ENCODE measurements around the gene ADCY1.

Gene ADCY1

GRCh38 chr7:45578022-45578421 lies 3.9 kb downstream of the ADCY1 start:
- no peak for DNase-seq (ENCODE audit: low read depth)

- DNase-seq (ENCODE audit: low read depth) = no peak
Observed at GRCh38 chr7:45578467-45578866, 4.3 kb downstream of the ADCY1 start.

- no peak for DNase-seq (ENCODE audit: low read depth)
Observed at GRCh38 chr7:45579391-45579801, 5.2 kb downstream of the ADCY1 start.

- no peak for DNase-seq (ENCODE audit: low read depth)
Observed at GRCh38 chr7:45580053-45580872, 6.1 kb downstream of the ADCY1 start.

- DNase-seq (ENCODE audit: low read depth) = no peak
Observed at GRCh38 chr7:45581271-45581780, 7.2 kb downstream of the ADCY1 start.

- DNase-seq (ENCODE audit: low read depth) = no peak
Observed at GRCh38 chr7:45582136-45582749, 8.1 kb downstream of the ADCY1 start.

- DNase-seq (ENCODE audit: low read depth) = no peak
Observed at GRCh38 chr7:45582868-45583277, 8.7 kb downstream of the ADCY1 start.

- DNase-seq (ENCODE audit: low read depth) = no peak
Observed at GRCh38 chr7:45583296-45583695, 9.1 kb downstream of the ADCY1 start.

- DNase-seq (ENCODE audit: low read depth) = no peak
Observed at GRCh38 chr7:45584261-45585210, 10.4 kb downstream of the ADCY1 start.

- DNase-seq (ENCODE audit: low read depth) = no peak
Observed at GRCh38 chr7:45585628-45586027, 11.5 kb downstream of the ADCY1 start.

- DNase-seq (ENCODE audit: low read depth) = no peak
Observed at GRCh38 chr7:45586542-45587520, 12.7 kb downstream of the ADCY1 start.

GRCh38 chr7:45588466-45588865 lies 14.3 kb downstream of the ADCY1 start:
- DNase-seq (ENCODE audit: low read depth) = no peak

GRCh38 chr7:45589061-45589460 lies 14.9 kb downstream of the ADCY1 start:
- DNase-seq (ENCODE audit: low read depth) = no peak

GRCh38 chr7:45589915-45590678 lies 15.9 kb downstream of the ADCY1 start:
- DNase-seq (ENCODE audit: low read depth) = no peak

- no peak for DNase-seq (ENCODE audit: low read depth)
Observed at GRCh38 chr7:45590679-45591057, 16.5 kb downstream of the ADCY1 start.

- DNase-seq (ENCODE audit: low read depth) = no peak
Observed at GRCh38 chr7:45591101-45591906, 17.1 kb downstream of the ADCY1 start.

GRCh38 chr7:45592230-45592991 lies 18.2 kb downstream of the ADCY1 start:
- no peak for DNase-seq (ENCODE audit: low read depth)

GRCh38 chr7:45593121-45593541 lies 19.0 kb downstream of the ADCY1 start:
- DNase-seq (ENCODE audit: low read depth) = no peak

GRCh38 chr7:45593877-45594276 lies 19.7 kb downstream of the ADCY1 start:
- no peak for DNase-seq (ENCODE audit: low read depth)
